HG02852 (cell line): ENCODE data around the gene PEA15.

Source experiments
- ATAC-seq: cut with Tn5 transposase; IDR thresholded peaks from one replicate; pipeline ENCODE4 v1.9.1; 2021; ENCODE audit warnings: mild to moderate bottlenecking, moderate library complexity; ENCODE audit not compliant: unreplicated experiment

The PEA15 gene

DNA sequence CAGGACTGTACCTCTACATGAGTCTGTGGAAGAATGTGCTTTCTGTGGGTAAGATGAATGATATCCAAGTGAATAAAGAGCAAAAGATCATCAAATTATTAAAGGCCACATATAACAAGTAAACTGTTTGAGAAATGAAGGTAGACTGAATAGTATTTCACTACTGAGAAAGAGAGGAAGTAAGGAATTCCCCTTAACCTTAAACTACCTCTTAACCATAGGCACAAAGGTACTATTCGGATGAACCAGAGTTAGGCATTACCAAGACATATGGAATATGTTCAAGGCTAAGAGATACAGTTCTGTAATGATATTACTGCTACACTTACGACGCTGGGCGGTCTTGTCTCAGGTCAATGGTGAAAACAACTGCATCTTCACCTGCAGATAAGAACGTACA, 31.6 kb downstream of the PEA15 start:
- no peak for ATAC-seq

GRCh38 chr1:160237558-160237957, 32.4 kb downstream of the PEA15 start:
- no peak for ATAC-seq

DNA sequence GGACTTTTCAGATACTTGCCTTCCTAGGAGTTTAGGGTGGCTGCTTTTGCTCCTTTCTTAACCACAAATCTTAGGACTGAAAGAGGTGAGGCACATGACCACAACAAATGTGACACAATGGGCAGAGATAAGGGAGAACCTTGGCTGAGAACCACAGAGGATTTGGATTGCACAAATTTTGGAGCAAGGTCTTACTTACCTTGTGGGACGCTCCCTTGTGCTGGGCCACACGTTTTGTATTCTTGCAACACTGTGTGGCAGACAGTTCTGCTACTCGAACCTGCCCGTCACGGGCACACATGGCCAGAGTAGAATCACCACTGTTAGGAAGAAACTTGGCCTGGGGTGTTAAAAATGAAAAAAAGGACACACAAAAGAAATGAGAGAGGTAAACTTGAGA, 33.2 kb downstream of the PEA15 start:
- no peak for ATAC-seq

DNA sequence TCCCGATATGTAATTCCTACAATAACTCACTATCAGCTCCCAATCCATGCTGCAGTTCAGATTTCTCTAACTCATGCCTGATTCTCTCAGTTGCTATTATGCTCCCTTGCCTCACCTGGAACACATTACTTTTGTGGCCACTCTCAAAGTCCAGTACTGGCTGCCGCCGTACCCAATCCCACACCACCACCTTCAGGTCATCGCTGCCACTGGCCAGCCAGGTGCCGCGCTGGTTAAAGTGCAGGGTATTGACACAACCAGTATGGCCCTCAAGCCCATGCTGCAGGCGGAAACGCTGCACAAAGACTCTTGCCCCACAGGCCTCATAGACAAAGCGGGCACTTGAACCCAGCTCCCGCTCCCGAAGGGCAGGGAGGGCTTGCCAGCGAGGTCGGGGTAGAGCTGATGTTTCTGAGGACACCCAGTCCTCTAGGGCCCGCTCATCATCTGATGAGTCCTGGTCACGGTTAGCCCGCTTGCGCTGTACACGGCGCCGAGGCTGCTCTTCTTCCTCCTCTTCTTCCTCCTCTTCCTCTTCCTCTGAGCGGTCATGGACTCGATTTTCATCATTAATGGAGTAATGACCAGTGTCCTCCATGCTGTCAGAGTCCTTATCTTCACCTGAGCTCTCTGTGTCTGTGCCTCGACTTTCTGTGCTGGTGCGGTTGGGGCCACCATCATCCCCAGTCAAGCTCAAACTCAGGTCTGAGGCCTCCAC, 34.6 kb downstream of the PEA15 start:
- ATAC-seq = no peak

GRCh38 chr1:160243767-160244166, 38.6 kb downstream of the PEA15 start:
- no peak for ATAC-seq

DNA sequence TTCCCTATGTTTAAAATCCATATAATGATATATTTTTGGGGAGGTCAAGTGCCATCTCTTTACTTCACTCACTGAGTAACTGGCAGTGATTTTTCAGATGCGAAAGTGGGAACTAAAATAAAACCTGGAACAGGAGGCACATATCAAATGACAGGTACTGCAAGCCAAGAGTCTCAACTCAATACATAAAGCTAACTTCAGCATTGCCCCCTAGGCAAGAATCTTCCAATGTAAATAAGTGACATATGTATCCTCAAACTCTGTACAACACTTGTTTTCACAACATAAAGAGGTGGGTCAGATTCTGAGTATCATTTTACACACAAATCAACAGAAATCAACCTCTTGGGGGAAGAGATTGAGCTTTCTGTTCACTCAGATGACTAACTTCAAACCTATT, 39.0 kb downstream of the PEA15 start:
- ATAC-seq = no peak

DNA sequence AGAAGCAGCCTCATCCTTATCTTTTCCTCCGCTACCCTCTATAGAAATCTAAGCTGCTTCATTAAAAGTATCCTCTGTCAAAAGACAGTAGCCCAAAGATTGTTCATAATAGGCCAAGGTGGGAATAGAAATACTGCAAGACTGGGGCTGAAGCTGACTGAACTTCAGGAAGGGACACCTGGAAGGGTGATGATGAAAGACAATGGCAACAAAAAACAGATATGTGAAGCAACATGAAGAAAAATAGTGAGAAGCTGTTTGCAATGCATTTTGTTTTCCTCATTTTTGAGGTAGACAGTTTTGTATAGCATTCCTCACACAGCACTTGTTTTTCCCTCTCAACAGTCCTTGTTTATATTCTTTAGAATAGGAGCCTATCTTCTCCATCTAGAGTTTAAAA, 40.2 kb downstream of the PEA15 start:
- no peak for ATAC-seq

- ATAC-seq = no peak
These were observed 41.9 kb downstream of the PEA15 start for GRCh38 chr1:160247053-160247452.

GRCh38 chr1:160251011-160251410, 45.8 kb downstream of the PEA15 start:
- ATAC-seq = no peak

- ATAC-seq = peak; percentile 75
These were observed 46.7 kb downstream of the PEA15 start for GRCh38 chr1:160251687-160252526.

DNA sequence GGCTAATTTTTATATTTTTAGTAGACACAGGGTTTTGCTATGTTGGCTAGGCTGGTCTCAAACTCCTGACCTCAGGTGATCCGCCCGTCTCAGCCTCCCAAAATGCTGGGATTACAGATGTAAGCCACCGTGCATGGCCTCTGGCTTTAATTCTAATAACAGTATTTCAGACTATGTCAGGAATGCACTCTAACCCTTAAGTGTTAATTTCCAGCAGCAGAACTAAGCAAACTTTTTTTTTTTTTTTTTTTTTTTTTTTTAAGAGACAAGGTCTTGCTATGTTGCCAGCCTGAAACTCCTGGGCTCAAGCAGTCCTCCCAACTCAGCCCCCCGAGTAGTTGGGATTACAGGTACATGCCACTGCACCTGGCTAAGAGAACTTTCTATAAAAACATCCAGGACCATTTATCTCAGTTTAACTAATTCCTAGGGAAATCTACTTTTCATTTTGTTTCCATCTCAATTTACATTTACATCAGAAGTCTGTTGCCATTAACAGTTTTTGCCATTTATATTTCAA, 50.7 kb downstream of the PEA15 start:
- no peak for ATAC-seq

DNA sequence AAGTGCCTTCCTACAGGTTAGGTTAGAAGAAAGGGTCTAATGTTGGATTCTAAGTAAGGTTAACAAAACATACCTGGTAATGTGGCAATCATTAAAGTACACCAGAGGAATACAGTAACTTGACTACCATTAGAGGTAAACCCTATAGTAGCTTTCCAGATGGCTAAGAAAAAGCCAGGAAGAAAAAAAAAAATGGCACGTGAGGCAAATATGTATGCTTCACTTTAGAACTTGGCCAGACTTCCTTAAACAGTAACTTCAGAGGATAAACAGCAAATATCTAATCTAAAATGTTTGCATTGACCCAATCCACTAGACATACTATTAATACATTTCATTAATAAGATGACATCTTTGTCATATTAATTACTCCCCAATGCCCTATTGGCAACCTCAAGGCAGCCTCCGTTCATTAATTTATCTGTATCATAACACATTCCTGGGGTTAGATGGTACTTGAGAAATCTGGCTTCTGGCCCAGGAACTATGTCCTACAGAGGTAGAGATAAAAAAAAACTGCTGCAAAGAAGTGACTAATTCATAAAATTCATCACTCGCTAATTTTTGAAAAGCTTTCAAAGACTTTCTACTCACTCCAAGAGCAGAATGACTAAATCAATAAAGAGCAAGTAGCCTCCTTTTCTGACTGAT, 51.3 kb downstream of the PEA15 start:
- ATAC-seq = no peak

GRCh38 chr1:160257411-160258015, 52.3 kb downstream of the PEA15 start:
- no peak for ATAC-seq

DNA sequence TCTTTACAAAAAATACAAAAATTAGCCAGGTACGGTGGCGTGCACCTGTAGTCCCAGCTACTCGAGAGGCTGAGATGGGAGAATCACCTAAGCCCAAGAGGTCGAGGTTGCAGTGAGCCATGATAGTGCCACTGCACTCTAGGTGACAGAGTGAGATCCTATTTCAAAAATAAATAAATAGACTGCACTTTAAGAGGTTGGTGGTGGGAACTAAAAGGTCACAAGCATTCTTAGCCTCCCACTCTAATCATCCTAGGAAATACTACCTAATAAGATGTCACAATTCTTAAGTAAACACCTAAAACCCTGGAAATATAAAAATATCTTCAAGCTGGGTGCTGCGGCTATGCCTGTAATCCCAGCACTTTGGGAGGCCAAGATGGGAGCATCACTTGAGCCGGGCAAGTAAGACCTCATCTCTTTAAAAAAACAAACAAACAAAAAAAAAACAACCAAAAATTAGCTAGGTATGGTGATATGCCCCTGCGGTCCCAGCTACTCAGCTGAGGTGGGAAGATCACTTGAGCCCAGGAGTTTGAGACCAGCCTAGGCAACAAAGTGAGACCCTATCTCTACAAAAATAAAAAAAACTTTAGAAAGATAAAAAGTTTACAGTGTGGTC, 53.1 kb downstream of the PEA15 start:
- no peak for ATAC-seq

DNA sequence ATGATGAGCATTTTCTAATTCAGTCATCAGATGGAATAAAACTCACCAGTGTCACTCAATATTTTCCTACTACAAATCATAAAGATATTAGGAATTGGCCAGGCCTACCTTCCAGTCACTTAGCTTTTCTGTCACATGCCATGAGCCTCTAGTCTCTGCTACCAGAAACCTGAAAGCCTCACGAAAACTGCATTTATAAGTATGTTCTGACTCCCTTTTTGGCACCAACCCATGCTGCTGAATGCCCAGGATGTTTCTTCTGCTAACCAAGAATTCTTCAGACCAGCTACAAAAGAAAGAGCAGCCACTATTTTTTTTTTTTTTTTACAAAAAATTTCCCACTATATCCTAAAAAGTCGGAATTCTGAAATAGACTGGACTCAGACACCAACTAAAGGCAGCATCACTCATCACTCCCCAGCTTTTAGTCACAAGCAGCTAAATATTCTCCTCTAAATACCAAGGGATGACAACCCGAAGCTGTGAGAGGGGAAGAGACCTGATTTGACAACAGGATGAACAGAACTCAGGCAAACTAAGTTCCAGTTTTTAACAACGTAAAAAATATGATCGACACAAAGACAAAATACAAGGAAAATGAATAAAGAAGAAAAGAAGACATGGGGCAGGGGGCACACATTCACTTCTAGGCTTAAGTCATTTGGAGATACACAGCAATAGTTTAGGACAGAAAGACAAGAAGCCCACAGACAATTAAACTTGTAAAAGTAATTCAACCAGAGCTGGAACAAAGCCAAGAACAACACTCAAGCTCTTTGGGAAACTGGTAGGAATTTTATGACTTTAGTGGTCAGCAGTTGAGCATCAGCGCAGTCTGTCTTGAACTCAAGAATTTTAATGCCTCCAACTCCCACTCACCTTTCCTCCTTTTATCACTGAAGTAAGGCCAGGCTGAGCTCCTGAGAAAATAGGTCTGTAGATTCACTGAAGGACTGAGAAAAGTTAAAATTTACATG, 55.5 kb downstream of the PEA15 start:
- ATAC-seq = no peak

DNA sequence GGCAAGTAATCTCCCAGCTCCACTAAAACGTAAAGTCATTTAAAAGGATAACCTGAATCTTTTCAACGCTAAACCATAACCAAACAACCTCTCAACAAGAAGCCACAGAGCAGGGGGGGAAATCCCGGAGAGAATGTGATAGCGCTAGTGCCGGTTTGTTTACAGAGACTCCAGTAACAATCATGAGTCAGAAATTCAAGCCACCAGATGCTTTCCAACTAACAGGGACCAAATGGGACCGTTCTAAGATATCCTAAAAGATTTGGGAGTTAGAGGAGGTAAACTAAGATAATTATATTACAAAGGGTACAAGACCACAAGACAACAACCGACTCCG, 56.3 kb downstream of the PEA15 start:
- ATAC-seq = peak; percentile 33

DNA sequence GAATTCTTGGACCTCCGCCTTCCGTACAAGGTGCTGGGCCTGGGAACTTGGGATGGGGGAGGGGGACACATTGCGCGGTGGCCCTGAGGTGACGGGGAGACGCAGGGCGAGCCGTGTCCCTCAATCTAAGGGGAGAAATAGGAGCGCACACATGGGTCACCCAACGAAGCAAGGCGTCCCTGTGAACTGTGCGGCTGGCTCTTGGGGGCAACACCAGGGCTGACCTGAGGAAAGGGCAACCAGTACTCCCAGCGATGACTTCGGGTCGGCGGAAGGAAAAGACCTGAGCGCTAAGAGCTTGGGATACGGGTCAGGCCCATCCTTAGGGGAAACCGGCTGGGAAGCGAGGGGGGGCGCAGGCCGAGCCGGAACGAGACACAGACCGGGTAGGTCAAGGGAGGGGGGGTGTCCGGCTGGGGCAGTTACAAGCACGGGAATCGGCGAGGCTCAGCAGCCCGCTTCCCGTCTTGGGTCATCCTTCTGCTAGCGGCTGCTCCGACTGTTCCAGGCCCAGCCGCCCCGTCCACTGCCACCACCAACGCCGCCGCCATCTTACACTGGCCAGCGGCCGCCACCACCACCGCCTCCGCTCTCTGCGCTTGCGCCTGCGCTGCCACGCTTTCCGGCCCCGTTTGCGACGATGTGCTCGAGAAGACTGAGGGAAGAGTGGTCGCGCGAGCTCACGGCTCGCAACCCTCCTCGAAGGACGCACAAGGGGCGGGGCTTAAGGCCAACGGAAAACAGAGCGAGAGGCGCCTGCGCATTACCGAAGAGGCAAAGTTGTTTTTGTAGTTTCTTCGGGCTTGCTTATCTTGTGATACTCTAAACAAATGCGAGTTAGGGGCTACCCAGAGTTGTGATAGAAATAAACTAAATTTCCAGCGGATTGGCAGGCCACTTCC, 57.0 kb downstream of the PEA15 start, which contains the start of gene DCAF8:
TSS of gene DCAF8 (minus strand) at position 657 of the 902 bp plus-strand sequence. CDS start 18,541 bp downstream, outside the sequence.
- ATAC-seq = peak; percentile 78

DNA sequence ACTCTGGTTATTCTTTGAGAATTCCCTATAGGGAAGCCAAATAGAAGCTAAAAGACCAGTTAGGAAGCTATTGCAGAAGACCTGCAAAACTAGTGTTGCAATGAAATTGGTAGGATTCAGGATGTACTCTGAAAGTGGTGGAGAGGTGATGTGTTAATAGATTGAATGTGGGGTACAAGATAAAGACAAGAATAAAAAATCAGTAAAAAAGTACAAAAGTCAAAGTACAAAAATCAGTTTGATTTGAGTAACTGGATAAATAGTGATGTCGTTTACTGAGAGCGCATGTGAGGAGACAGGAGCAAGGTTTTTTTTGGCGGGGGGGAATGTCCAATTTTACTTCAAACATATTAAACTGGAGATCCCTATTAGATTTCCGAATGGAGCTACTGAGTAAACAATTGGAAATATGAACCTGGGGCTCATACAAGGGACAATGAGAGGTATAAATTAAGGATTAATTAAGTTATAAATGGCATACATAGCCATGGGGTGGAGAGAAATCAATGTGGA, 59.7 kb downstream of the PEA15 start:
- no peak for ATAC-seq
